Ureter (tissue), 1 donor: ENCODE measurements around the gene RENBP. TPM values are rescaled to one million over a fixed set of nuclear protein-coding genes. Genes with fewer than 3 reads are reported as not detected.
A peak's percentile ranks its signal among the peaks of the same experiment; 100 is the strongest.

Source experiments
- DNase-seq: peaks from one replicate; pipeline ENCODE4 v3.0.0-alpha.2; 2020; ENCODE audit warnings: low spot score
- total RNA-seq: library from RNA; stranded (reverse); gene quantifications from one replicate; pipeline ENCODE4 v1.2.4, GENCODE V29; 2023
- donor health status: DM: yes; HTN: yes; CAD: no.

Gene RENBP
- total RNA-seq, 1 donor from 2014 or later, result 7.4 TPM

- no peak for DNase-seq
These were observed 25.2 kb downstream of the RENBP start for GRCh38 chrX:153919281-153919680.

DNA sequence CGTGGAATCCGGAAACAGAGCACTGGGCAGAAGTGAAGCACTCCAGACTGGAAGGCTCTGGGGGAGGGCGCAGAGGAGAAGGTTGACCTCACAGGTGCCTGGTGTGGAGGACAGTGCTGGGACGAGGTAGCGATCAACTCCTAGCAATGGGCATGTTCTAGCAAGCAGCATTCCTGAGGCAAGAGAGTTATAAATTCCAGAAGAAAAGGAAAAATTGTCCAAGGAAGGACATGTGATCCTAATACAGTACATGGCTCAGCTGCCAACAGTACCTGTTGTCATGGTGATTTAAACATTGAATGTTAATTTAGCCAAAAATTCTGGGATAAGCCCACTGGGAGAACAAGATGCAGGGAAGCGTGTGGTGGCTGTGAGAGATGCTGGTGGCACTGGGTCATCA, 26.6 kb downstream of the RENBP start:
- DNase-seq, result no peak

- DNase-seq, result no peak
These were observed 30.7 kb downstream of the RENBP start for GRCh38 chrX:153913701-153914100.

- no peak for DNase-seq
These were observed 31.2 kb downstream of the RENBP start for GRCh38 chrX:153913211-153913610.

GRCh38 chrX:153911798-153912197, 32.6 kb downstream of the RENBP start:
- DNase-seq, result no peak

DNA sequence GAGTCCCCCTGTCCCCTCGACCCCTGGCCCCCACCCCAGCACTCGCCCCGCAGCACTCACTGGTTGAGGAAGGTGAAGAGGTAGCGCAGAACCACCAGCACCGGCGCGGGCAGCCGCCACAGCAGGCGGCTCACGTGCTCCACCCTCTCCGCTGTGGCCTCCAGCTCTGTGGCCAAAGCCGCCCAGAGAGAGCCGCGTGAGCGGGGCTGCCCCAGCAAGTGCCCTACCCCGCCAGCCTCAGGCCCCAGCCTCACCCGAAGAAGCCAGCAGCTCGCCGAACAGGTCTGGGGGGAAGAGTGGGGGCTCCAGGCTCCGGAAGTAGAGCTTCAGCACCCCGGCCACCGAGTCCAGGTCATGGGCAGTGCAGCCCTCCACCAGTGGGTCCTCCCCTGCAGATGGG, 34.0 kb downstream of the RENBP start:
- no peak for DNase-seq

GRCh38 chrX:153909980-153910360, 34.5 kb downstream of the RENBP start:
- no peak for DNase-seq

- no peak for DNase-seq
These were observed 35.1 kb downstream of the RENBP start for GRCh38 chrX:153909024-153909979.

DNA sequence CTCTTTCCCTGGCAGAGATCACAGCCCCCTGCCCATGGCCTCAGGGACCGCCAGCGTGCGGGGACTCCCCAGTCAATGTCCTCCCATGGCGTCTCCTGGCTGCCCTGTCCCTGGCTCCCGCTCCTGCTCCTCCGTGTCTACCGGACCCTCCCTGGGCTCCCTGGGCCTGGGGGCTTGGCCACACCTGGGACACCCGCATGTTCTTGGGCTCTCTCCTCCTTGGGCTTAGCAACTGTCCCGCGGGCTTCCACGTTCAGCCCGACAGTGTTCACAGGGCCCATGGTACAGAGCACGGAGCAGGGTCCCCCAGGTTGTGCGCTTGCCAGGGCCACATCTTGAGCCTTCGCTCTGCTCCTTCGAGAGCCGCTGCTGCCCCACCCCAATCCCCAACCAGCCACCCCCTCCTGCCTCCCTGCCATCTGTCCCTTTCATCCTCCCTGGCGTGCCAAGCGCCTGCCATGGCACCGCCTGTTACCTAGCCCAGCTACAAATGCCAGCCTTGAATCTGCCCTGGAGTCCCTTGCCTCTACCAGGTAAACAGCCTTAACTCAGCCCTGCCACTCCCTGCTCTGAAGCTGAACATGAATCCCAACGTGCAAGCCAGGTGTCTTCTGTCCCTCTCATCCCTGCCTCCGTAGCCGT, 36.1 kb downstream of the RENBP start:
- DNase-seq, result no peak

DNA sequence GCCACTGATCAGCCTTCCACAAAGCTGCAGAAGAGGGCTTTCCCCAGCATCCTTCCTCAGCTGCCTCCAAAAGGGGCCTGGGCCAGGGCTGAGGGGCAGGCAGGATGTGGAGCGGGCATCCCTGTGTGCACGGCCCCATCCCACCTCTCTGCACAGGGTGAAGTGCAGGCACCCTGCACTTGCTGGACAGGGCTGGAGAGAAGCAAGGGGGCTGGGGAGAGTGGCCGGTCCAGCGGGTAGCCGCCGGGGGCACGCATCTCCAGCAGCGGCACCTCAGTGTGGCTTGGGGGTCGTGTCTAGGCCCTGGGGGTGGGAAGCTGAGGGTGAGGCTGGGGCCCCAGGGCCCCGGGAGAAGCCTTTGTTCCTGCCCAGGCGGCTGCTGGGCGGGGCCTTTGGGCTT, 37.0 kb downstream of the RENBP start:
- no peak for DNase-seq

DNA sequence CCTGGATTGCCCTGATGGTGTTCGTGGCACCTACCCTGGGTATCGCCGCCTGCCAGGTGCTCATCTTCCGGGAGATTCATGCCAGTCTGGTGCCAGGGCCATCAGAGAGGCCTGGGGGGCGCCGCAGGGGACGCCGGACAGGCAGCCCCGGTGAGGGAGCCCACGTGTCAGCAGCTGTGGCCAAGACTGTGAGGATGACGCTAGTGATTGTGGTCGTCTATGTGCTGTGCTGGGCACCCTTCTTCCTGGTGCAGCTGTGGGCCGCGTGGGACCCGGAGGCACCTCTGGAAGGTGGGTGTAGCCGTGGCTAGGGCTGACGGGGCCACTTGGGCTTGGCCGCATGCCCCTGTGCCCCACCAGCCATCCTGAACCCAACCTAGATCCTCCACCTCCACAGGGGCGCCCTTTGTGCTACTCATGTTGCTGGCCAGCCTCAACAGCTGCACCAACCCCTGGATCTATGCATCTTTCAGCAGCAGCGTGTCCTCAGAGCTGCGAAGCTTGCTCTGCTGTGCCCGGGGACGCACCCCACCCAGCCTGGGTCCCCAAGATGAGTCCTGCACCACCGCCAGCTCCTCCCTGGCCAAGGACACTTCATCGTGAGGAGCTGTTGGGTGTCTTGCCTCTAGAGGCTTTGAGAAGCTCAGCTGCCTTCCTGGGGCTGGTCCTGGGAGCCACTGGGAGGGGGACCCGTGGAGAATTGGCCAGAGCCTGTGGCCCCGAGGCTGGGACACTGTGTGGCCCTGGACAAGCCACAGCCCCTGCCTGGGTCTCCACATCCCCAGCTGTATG, 38.1 kb downstream of the RENBP start:
- DNase-seq, result no peak

DNA sequence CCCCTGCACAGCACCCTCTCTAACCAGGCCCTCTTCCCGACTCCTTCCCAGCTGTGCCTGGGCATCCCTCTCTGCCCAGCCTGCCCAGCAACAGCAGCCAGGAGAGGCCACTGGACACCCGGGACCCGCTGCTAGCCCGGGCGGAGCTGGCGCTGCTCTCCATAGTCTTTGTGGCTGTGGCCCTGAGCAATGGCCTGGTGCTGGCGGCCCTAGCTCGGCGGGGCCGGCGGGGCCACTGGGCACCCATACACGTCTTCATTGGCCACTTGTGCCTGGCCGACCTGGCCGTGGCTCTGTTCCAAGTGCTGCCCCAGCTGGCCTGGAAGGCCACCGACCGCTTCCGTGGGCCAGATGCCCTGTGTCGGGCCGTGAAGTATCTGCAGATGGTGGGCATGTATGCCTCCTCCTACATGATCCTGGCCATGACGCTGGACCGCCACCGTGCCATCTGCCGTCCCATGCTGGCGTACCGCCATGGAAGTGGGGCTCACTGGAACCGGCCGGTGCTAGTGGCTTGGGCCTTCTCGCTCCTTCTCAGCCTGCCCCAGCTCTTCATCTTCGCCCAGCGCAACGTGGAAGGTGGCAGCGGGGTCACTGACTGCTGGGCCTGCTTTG, 38.9 kb downstream of the RENBP start:
- no peak for DNase-seq

DNA sequence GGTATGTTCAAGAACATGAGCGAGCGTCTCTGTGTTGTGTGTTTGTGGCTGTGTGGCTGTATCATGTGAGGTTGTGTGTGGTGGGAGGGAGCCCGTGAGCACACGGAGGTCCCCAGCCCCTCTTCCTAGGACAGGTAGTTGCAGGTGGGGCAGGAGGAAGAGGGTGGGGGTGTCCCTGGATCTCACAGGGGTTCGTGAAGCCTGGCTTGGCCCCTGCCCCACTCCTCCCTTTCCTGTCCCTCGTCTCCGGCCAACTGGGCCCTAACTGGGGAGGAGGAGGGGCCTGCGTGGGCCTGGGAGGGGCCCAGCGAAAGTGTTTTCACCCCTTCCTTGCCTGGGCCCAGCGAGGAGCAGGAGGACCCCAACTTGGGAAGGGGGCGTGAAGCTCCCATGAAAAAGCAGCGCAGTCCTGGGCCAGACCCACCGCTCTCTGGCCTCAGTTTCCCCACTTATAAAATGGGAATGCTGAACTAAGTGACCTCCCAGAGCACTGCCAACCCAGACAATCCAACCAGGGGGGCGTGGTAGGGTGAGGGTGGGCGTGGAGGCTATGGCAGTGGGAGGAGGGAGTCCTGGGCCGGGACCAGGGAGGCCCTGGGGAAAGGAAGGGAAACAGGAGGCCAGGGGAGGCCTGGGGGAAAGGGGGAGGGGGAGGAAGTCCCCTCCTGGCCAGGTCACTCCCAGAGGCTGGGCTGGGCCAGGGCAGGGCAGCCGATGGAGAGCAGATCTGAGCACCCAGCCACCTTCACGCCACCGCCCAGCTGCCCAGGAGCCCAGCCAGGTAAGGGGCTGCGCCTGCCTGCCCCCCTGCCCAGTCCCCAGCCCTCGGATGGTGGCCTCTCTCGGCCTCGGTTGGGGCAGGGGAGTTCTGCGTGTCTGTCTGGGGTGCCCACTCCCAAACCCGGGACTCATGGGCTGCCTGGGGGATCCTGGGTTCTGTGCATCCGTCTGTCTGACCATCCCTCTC, 40.2 kb downstream of the RENBP start, which contains the start of gene AVPR2:
Gene AVPR2 (plus strand): TSS at position 683 of the 967 bp plus-strand sequence. CDS start 473 bp downstream, outside the sequence.
- no peak for DNase-seq

- no peak for DNase-seq
These were observed 41.0 kb downstream of the RENBP start for GRCh38 chrX:153903238-153903980.

DNA sequence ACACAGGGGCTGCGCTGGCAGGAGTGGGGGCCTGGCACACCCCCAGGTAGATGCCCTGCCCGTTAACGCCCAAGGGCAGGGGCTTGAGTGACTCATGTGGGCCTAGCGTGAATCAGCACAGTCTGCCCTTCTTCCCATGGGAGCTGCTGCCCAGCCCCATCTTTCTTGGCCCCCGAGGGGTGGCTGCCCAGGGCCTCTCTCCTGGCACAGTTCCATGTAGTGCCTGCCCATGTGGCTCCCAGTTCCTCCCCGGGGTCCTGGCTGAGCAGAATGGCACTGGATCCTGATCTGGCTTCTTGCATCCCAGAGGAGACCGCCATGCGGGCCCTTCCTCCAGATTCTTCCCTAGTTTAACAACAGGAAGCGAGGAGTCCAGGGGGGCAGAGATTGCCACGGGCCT, 42.1 kb downstream of the RENBP start:
- DNase-seq, result no peak

GRCh38 chrX:153901753-153902140, 42.7 kb downstream of the RENBP start:
- no peak for DNase-seq

DNA sequence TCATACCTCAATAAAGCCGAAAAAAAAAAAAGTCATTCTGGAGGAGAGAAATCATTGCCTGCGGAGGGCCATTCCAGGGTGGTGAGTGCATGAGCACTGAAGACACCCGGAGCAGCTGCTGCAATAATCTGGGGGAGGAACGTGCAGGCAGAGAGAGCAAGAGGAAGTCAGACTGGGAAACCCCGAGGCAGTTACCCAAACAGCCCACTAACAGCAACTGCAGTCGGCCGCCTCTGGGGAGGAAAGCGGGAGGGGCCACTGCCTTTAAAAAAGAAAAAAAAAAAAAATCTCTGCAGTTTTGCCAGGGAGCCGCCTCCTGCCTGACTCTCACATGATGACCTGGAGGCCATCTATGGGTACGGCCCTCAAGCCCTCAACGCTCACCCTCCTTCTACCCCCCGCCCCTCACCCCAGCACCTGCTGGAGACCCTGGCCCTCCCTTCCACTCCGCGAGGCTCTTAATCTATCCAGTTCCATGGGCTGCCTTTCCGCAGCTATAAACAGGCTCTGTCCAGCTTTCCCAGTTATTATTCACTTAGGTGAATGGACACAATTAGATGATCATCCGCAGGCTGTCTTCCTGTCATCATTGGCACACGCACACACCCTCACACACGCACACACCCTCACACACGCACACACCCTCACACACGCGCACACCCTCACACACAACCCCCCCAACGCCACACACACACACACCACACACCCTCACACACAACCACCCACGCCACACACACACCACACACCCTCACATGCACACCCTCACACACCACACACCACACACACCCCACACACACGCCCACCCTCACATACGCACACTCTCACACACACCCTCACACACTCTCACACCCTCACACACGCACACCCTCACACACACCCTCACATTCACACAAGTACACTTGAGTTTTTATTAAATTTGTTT, 43.4 kb downstream of the RENBP start:
- peak; percentile 48 for DNase-seq

- DNase-seq, result no peak
These were observed 46.5 kb downstream of the RENBP start for GRCh38 chrX:153897899-153898298.

DNA sequence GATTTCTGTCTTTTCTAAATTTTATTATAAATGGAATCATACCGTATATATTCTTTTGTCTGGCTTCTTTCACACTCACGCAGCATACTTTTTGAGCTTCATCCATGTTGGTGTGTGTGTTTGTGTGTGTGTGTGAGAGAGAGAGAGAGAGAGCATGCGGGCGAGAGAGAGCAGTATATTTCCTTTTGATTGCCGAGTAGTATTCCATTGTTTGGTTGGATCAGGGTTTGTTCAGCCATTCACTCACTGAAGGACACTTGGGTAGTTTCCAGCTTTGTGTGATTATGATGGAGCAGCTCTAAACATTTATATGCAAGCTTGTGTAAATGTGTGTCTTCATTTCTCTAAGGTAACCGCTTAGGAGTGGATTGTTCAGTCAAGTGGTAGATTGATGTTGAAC, 55.3 kb downstream of the RENBP start:
- no peak for DNase-seq
